Measurements from ENCODE around the gene SYNGR3.
A peak's percentile ranks its signal among the peaks of the same experiment; 100 is the strongest.

SYNGR3 gene

GRCh38 chr16:2019921-2020831 is 30.4 kb downstream of the SYNGR3 start:
- H3K36me3 ChIP-seq (ENCODE audit: control insufficient read depth, insufficient read depth, low read length): no peaks in the 10 kb centered on the region
- no peak for TF ChIP-seq CTCF (IDR thresholded peaks at IDR 0.05)
- H3K4me1 ChIP-seq: peaks cover 3% of the 10 kb centered on the region
- H3K4me2 ChIP-seq (ENCODE audit: low read length): no peak overlapping the region
- no peaks in the 10 kb centered on the region for H3K9me3 ChIP-seq (ENCODE audit: control insufficient read depth, low read length)
- no peaks in the 10 kb centered on the region for H3K27me3 ChIP-seq (ENCODE audit: control insufficient read depth, insufficient read depth, low read length)
- no peak overlapping the region for H3K4me3 ChIP-seq (ENCODE audit: low read depth, low read length)
- H3K9ac ChIP-seq: no peak overlapping the region
- H3K79me2 ChIP-seq: no peaks in the 10 kb centered on the region
- H3K27ac ChIP-seq: no peak overlapping the region
- no peak overlapping the region for H2AFZ ChIP-seq

DNA sequence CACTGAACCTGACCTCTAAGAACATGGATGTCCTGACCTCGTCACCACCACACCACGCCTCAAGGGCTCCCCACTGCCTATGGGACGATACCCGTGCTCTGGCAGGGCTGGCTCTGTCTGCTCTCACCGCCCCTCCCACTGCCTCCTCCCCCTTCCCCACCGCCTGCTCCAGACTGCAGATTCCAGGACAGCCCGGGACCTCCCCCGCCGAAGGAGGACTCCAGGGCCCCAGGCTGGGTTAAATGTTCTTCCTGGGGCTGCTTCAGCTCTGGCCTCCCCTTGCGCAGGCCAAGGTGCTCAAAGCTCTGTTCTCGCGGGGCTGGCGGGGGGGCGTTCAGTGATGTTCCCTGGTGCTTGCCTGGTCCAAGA is 32.9 kb downstream of the SYNGR3 start:
- no peaks in the 10 kb centered on the region for H3K9me3 ChIP-seq (ENCODE audit: control insufficient read depth, low read length)
- no peak overlapping the region for H3K9ac ChIP-seq
- H3K36me3 ChIP-seq (ENCODE audit: control insufficient read depth, insufficient read depth, low read length): no peaks in the 10 kb centered on the region
- H3K4me1 ChIP-seq: peaks cover 5% of the 10 kb centered on the region
- H3K27ac ChIP-seq: no peak overlapping the region
- peak overlapping the region; percentile 29 for H3K4me3 ChIP-seq (ENCODE audit: low read depth, low read length)
- H2AFZ ChIP-seq: peak overlapping the region; percentile 67
- peak overlapping the region; percentile 83 for H3K4me2 ChIP-seq (ENCODE audit: low read length)
- no peak for TF ChIP-seq CTCF (IDR thresholded peaks at IDR 0.05)
- H3K79me2 ChIP-seq: no peaks in the 10 kb centered on the region
- no peaks in the 10 kb centered on the region for H3K27me3 ChIP-seq (ENCODE audit: control insufficient read depth, insufficient read depth, low read length)

DNA sequence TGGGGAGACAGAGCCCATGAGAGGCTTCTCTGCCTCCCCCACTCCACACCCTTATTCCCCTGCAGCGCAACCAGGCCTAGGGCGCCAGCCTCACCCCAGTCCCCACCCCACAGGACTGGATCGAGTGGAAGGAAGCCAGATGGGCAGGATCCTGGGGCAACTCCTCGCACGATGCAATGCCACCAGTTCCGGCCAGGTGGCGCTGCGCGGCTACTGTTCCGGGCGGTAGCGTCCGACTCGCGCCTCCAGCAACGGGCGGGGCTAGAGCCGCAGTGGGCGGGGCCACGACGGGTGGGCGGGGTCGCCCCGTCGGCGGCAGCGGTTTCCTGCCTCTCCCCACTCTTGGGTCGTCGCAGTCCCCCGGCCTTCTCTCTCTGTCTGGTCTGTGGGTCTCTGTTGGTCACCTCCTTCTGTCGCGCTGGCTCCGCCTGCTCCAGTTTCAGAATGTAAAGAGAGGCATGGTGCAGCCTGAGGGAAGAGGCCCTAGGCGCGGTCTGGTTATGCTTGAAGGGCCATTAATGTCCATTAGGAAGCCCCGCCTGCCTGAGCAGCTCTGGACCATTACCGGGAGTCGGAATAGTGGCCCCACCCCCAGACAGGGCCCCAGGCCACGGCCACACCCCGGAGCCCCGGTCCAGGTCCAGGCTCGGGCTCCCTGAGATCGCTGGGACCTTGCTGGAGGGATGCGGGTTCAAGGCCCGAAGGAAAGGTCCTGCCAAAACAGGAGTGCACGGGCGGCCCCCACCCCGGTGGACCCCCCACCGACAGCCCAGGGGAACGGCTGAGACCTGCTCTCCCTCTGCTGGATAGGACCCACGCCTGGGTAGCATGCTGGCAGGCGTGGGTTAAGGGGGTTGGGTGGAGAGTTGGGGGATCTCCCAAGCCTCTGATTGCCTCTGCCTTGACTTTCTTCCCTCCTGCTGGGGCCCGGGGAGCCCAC is 33.6 kb downstream of the SYNGR3 start:
- Histone ChIP-seq H3K9ac (no peak overlapping the region), H3K79me2 (no peaks in the 10 kb centered on the region), H3K36me3 (ENCODE audit: control insufficient read depth, insufficient read depth, low read length) (no peaks in the 10 kb centered on the region), H3K4me1 (peaks cover 5% of the 10 kb centered on the region), H3K9me3 (ENCODE audit: control insufficient read depth, low read length) (no peaks in the 10 kb centered on the region), H2AFZ (peak overlapping the region; percentile 67), H3K4me3 (ENCODE audit: low read depth, low read length) (peak overlapping the region; percentile 29), H3K27me3 (ENCODE audit: control insufficient read depth, insufficient read depth, low read length) (no peaks in the 10 kb centered on the region), H3K27ac (no peak overlapping the region), H3K4me2 (ENCODE audit: low read length) (peak overlapping the region; percentile 83)
- TF ChIP-seq CTCF (IDR thresholded peaks at IDR 0.05): peak; percentile 98

- H3K79me2 ChIP-seq: no peaks in the 10 kb centered on the region
- H3K9me3 ChIP-seq (ENCODE audit: control insufficient read depth, low read length): no peaks in the 10 kb centered on the region
- peaks cover 5% of the 10 kb centered on the region for H3K4me1 ChIP-seq
- no peaks in the 10 kb centered on the region for H3K36me3 ChIP-seq (ENCODE audit: control insufficient read depth, insufficient read depth, low read length)
- H3K27ac ChIP-seq: no peak overlapping the region
- no peak overlapping the region for H2AFZ ChIP-seq
- TF ChIP-seq CTCF (IDR thresholded peaks at IDR 0.05): no peak
- H3K9ac ChIP-seq: no peak overlapping the region
- H3K27me3 ChIP-seq (ENCODE audit: control insufficient read depth, insufficient read depth, low read length): no peaks in the 10 kb centered on the region
- H3K4me2 ChIP-seq (ENCODE audit: low read length): no peak overlapping the region
- H3K4me3 ChIP-seq (ENCODE audit: low read depth, low read length): no peak overlapping the region
Measured at GRCh38 chr16:2024032-2024420, 34.3 kb downstream of the SYNGR3 start.

All from parathyroid adenoma (tissue), 2 donors.